GM10266 (cell line): Measurements from ENCODE around the gene ACAN.

Source experiments
- DNase-seq: peaks from one replicate; pipeline ENCODE4 v3.0.0; 2012; ENCODE audit errors: extremely low spot score
- CTCF ChIP-seq: IDR thresholded peaks from 2 replicates; pipeline ENCODE4 v1.5.1; 2012; ENCODE audit warnings: mild to moderate bottlenecking, low read depth; ENCODE audit not compliant: control insufficient read depth, insufficient read depth; ENCODE audit errors: missing control alignments

ACAN gene

GRCh38 chr15:88812133-88812532, 8.9 kb downstream of the ACAN start:
- DNase-seq = no peak
- no peak for TF ChIP-seq CTCF

- no peak for TF ChIP-seq CTCF
These were observed 10.7 kb downstream of the ACAN start for GRCh38 chr15:88813960-88814359.

GRCh38 chr15:88814393-88814792, 11.2 kb downstream of the ACAN start:
- DNase-seq = no peak
- no peak for TF ChIP-seq CTCF

More at GRCh38 chr15:88813960-88814359, 10.7 kb downstream of the ACAN start:
- no peak for DNase-seq

GRCh38 chr15:88818920-88819319, 15.7 kb downstream of the ACAN start:
- TF ChIP-seq CTCF = no peak

DNA sequence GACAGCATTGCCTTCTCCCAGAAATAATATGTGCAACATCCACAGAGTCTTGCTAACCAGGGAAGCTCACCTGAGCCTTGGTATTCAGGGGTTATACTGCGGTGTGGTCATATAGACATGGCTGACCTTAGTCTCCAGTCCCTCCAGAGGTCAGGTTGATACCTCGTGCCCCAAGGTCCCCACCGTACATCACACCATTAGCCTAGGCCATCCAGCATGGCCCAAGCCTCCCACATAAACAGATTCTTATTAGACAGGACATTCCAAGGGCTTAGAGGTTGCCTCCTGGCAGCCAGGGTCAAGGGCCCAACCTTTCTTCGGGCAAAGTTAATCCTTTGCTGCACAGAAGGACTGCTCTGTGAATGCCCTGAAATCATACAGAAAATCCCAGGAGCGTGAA, 18.8 kb downstream of the ACAN start:
- DNase-seq = no peak
- TF ChIP-seq CTCF = no peak

More at GRCh38 chr15:88818920-88819319, 15.7 kb downstream of the ACAN start:
- no peak for DNase-seq

DNA sequence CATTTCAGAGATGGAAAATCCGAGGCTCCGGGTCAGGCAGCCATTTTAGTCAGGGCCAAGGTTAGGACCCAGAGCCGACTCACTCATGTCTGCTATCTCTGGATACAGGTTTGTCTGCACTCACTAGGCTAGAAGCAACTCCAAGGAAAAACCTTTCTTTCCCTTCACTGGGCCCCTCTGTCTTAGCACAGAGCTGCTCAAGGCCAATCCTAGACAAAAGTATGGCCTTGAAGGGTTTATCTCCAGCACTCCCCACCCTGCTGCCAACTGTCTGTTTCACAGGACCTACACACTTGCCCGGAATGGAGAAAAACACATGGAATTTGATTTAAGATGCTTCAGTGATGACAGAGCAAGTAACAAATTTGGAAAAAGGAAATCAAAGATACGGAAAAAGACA, 25.6 kb downstream of the ACAN start:
- TF ChIP-seq CTCF = no peak
- no peak for DNase-seq

DNA sequence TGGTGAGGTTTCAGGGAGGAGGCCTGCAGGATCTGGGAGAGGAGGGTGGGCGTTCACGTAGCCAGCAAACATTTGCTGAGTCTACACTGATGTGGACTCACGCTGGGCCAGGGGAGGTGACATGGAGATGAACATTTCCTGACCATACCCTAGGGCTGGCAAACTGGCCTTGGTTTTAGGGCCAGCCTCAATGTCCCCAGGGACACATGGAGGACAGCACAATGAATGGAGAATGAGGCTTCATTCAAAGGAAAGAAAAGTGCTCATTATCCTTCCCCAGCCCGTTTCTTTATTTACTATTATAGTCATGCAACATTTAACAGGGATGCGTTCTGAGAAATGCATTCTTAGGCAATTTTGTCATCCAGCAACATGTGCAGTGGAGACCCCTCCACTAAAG, 26.8 kb downstream of the ACAN start:
- no peak for TF ChIP-seq CTCF
- DNase-seq = no peak
